Measurements from ENCODE around the gene FGF1. TPM values are rescaled to one million over a fixed set of nuclear protein-coding genes. Genes with fewer than 3 reads are reported as not detected.

The FGF1 gene
- total RNA-seq, 1 donor from 2014 or later = 0.07 TPM

DNA sequence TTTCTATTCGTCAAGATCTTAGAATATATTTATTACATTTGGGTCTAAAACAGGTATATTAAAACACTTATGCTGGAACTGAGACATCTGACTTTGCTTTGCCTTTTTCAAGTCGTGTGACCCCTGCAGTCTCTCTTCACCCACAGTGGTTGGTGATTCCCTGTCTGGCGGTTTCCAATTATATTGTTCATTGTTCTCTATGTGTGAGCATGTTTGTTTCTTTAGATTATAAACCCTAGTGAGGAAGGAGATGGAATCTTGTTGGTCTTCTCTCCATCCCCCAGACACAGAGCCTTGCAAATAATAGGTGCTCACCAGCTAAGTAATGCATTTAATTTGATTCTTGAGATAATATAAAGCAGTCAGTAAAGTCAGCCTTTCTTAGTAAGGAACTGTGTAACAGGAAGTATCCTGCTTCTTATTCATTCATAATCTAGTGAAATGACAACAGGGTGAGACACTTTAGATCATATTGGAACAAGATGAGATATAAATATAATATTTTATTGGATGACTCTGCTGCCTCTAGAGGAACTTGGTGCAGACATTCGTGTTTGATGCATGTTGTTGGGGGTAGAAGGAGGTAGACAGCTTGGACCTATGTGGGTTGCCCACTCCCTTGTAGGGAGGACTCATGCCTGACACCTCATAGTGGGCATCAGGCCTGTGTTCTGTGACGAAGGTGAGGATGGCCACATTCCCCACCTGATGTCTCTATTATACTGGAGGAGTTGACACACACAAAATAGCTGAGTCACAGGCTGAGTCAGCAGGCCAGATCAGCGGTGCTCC, 88.1 kb downstream of the FGF1 start:
- TF ChIP-seq CTCF (IDR thresholded peaks at IDR 0.05; ENCODE audit: unreplicated experiment) = no peak

GRCh38 chr5:142597025-142597424, 88.9 kb downstream of the FGF1 start:
- H3K27me3 Mint-ChIP-seq (ENCODE audit: low read depth) = no peaks in the 10 kb centered on the region
- no peak for DNase-seq (ENCODE audit: low spot score in 2 of 2, unreplicated experiment in 2 of 2)
- peaks cover 6% of the 10 kb centered on the region for H3K9me3 Mint-ChIP-seq
- H3K4me1 Mint-ChIP-seq = peaks cover 8% of the 10 kb centered on the region
- TF ChIP-seq CTCF (IDR thresholded peaks at IDR 0.05; ENCODE audit: unreplicated experiment) = no peak
- no peak overlapping the region for H3K27ac Mint-ChIP-seq
- no peak overlapping the region for H3K4me3 Mint-ChIP-seq
- H3K36me3 Mint-ChIP-seq = no peaks in the 10 kb centered on the region

More for the DNA sequence above, 88.1 kb downstream of the FGF1 start:
- Mint-ChIP-seq H3K9me3 (peaks cover 6% of the 10 kb centered on the region), H3K4me3 (no peak overlapping the region), H3K27ac (no peak overlapping the region), H3K36me3 (no peaks in the 10 kb centered on the region), H3K27me3 (ENCODE audit: low read depth) (no peaks in the 10 kb centered on the region), H3K4me1 (peaks cover 8% of the 10 kb centered on the region)
- no peak for DNase-seq (ENCODE audit: low spot score in 2 of 2, unreplicated experiment in 2 of 2)

GRCh38 chr5:142592365-142592764, 93.5 kb downstream of the FGF1 start:
- TF ChIP-seq CTCF (IDR thresholded peaks at IDR 0.05; ENCODE audit: unreplicated experiment) = no peak
- Mint-ChIP-seq H3K27ac (no peak overlapping the region), H3K9me3 (peaks cover 6% of the 10 kb centered on the region), H3K4me1 (peaks cover 4% of the 10 kb centered on the region), H3K4me3 (no peak overlapping the region), H3K36me3 (no peaks in the 10 kb centered on the region), H3K27me3 (ENCODE audit: low read depth) (no peaks in the 10 kb centered on the region)
- DNase-seq (ENCODE audit: low spot score in 2 of 2, unreplicated experiment in 2 of 2) = no peak

DNA sequence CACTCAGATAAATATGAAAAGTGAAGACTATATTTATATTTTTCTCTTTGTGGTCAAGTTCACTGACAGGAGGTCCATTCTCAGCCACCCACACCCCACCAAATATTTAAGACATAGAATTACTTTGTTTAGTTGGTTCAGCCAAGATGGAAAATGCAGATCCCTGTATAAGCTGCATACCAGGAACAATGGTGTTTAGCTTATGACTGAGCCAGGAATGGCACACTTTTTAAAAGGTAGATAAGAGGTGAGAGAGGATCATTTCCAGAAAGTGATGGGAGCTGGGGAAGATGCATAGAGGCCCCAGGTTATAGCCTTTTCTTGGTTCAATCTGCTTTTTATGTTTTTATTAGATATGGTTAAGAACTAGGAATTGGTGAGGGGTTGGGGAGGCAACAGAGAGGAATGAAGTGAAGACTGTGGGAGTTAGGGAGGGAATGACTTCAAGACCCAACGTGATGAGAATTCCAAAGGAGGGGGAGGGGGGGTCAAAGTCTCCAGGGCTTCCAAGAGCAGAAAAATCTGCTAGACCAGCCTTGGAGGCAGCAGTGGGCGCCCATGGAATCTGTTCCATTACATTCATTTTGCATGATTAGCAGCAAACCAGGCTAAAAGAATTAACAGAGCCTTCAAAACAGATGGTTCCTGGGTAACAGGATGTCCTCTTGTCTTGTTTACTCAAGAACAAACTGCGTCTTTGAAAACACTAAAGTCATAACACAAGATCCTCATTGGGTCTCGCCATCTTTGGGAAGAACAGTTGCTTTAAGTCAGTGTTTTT, 95.2 kb downstream of the FGF1 start:
- Mint-ChIP-seq H3K9me3 (peaks cover 4% of the 10 kb centered on the region), H3K27ac (no peak overlapping the region), H3K4me1 (peaks cover 4% of the 10 kb centered on the region), H3K4me3 (no peak overlapping the region), H3K36me3 (no peaks in the 10 kb centered on the region), H3K27me3 (ENCODE audit: low read depth) (no peaks in the 10 kb centered on the region)
- no peak for DNase-seq (ENCODE audit: low spot score in 2 of 2, unreplicated experiment in 2 of 2)
- TF ChIP-seq CTCF (IDR thresholded peaks at IDR 0.05; ENCODE audit: unreplicated experiment) = no peak

- DNase-seq (ENCODE audit: low spot score in 2 of 2, unreplicated experiment in 2 of 2) = no peak
- no peak for TF ChIP-seq CTCF (IDR thresholded peaks at IDR 0.05; ENCODE audit: unreplicated experiment)
- no peaks in the 10 kb centered on the region for H3K36me3 Mint-ChIP-seq
- no peak overlapping the region for H3K27ac Mint-ChIP-seq
- no peak overlapping the region for H3K4me3 Mint-ChIP-seq
- peaks cover 4% of the 10 kb centered on the region for H3K4me1 Mint-ChIP-seq
- no peaks in the 10 kb centered on the region for H3K27me3 Mint-ChIP-seq (ENCODE audit: low read depth)
- H3K9me3 Mint-ChIP-seq = no peaks in the 10 kb centered on the region
Observed at GRCh38 chr5:142589720-142590119, 96.2 kb downstream of the FGF1 start.

Data from mesothelial cell of epicardium (in vitro differentiated cells).